SK-N-SH treated with all-trans-retinoic acid at 6 μM for 48 hours (cell line): ENCODE data around the gene RIPK4.

Experiments used
- ATAC-seq: fragments of 200-7000 bp; cut with Tn5 transposase; 3 replicates; pipeline ENCODE4 v1.9.1; 2020; ENCODE audit warnings: mild to moderate bottlenecking, moderate library complexity
- BACH2 ChIP-seq: fragments of 250-450 bp; sonication (Bioruptor Pico); IDR thresholded peaks from 2 replicates; pipeline ENCODE4 v1.9.0; 2021; ENCODE audit warnings: mild to moderate bottlenecking, borderline replicate concordance
- CSDC2 ChIP-seq: fragments of 250-450 bp; sonication (Bioruptor Pico); IDR thresholded peaks from 2 replicates; pipeline ENCODE4 v1.5.0; 2020; ENCODE audit warnings: mild to moderate bottlenecking, moderate library complexity
- ESRRG ChIP-seq: fragments of 250-450 bp; sonication (Bioruptor Pico); IDR thresholded peaks from 2 replicates; pipeline ENCODE4 v1.6.1; 2021; ENCODE audit warnings: mild to moderate bottlenecking
- GLIS3 ChIP-seq: fragments of 250-450 bp; sonication (Bioruptor Pico); IDR thresholded peaks from 2 replicates; pipeline ENCODE4 v1.5.0; 2020; ENCODE audit warnings: mild to moderate bottlenecking, moderate library complexity
- ISL1 ChIP-seq: fragments of 250-450 bp; sonication (Bioruptor Pico); IDR thresholded peaks from 2 replicates; pipeline ENCODE4 v2.1.2; 2022; ENCODE audit warnings: mild to moderate bottlenecking, moderate library complexity
- OSR1 ChIP-seq: fragments of 250-450 bp; sonication (Bioruptor Pico); IDR thresholded peaks from 2 replicates; pipeline ENCODE4 v1.8.0; 2022; ENCODE audit warnings: moderate library complexity, mild to moderate bottlenecking, inconsistent platforms
- PPARA ChIP-seq: fragments of 250-450 bp; sonication (Bioruptor Pico); IDR thresholded peaks from 2 replicates; pipeline ENCODE4 v1.5.0; 2020; ENCODE audit warnings: mild to moderate bottlenecking, borderline replicate concordance
- RARB ChIP-seq: fragments of 250-450 bp; sonication (Bioruptor Pico); IDR thresholded peaks from 2 replicates; pipeline ENCODE4 v1.8.0; 2021; ENCODE audit warnings: mild to moderate bottlenecking, moderate library complexity
- SNAI2 ChIP-seq: fragments of 250-450 bp; sonication (Bioruptor Pico); IDR thresholded peaks from 2 replicates; pipeline ENCODE4 v1.5.0; 2020; ENCODE audit warnings: mild to moderate bottlenecking, moderate library complexity
- TCF4 ChIP-seq: fragments of 250-450 bp; sonication (Bioruptor Pico); IDR thresholded peaks from 2 replicates; pipeline ENCODE4 v1.8.0; 2021; ENCODE audit warnings: mild to moderate bottlenecking, moderate library complexity, borderline replicate concordance
- TOX ChIP-seq: fragments of 250-450 bp; sonication (Bioruptor Pico); IDR thresholded peaks from 2 replicates; pipeline ENCODE4 v1.8.0; 2021; ENCODE audit warnings: mild to moderate bottlenecking, moderate library complexity, borderline replicate concordance
- ZC3H10 ChIP-seq: fragments of 250-450 bp; sonication (Bioruptor Pico); IDR thresholded peaks from 2 replicates; pipeline ENCODE4 v1.5.1; 2021; ENCODE audit warnings: mild to moderate bottlenecking, moderate library complexity
- ZFP3 ChIP-seq: fragments of 250-450 bp; sonication (Bioruptor Pico); IDR thresholded peaks from 2 replicates; pipeline ENCODE4 v1.5.0; 2020; ENCODE audit warnings: mild to moderate bottlenecking, moderate library complexity
- ZFP30 ChIP-seq: fragments of 450-650 bp; formaldehyde crosslinking; IDR thresholded peaks from 2 replicates; pipeline ENCODE4 v1.5.0; 2022; ENCODE audit warnings: mild to moderate bottlenecking, moderate library complexity
- ZNF565 ChIP-seq: fragments of 450-650 bp; formaldehyde crosslinking; conservative IDR thresholded peaks from 2 replicates; pipeline ENCODE4 v1.5.0; 2020; ENCODE audit warnings: low read depth, mild to moderate bottlenecking, moderate library complexity
- ZNF70 ChIP-seq: fragments of 450-650 bp; formaldehyde crosslinking; IDR thresholded peaks from 2 replicates; pipeline ENCODE4 v1.5.0; 2020; ENCODE audit warnings: mild to moderate bottlenecking, moderate library complexity
- ZNF8 ChIP-seq: fragments of 450-650 bp; formaldehyde crosslinking; IDR thresholded peaks from 2 replicates; pipeline ENCODE4 v1.5.0; 2020; ENCODE audit warnings: mild to moderate bottlenecking, moderate library complexity
- TF ChIP-seq, protein P1 (sequence below): fragments of 250-450 bp; sonication (Bioruptor Pico); IDR thresholded peaks from 2 replicates; pipeline ENCODE4 v1.5.1; 2020; ENCODE audit warnings: low read depth, mild to moderate bottlenecking, moderate library complexity
- TF ChIP-seq, protein P2 (sequence below): fragments of 250-450 bp; sonication (Bioruptor Pico); IDR thresholded peaks from 2 replicates; pipeline ENCODE4 v1.8.0; 2020; ENCODE audit warnings: mild to moderate bottlenecking, moderate library complexity, borderline replicate concordance
- TF ChIP-seq, protein P3 (sequence below): fragments of 250-450 bp; sonication (Bioruptor Pico); IDR thresholded peaks from 2 replicates; pipeline ENCODE4 v1.5.1; 2021; ENCODE audit warnings: mild to moderate bottlenecking, moderate library complexity
- TF ChIP-seq, protein P4 (sequence below): fragments of 250-450 bp; sonication (Bioruptor Pico); IDR thresholded peaks from 2 replicates; pipeline ENCODE4 v1.5.0; 2020; ENCODE audit warnings: mild to moderate bottlenecking, moderate library complexity
- TF ChIP-seq, protein P5 (sequence below): fragments of 250-450 bp; sonication (Bioruptor Pico); IDR thresholded peaks from 2 replicates; pipeline ENCODE4 v1.8.0; 2021; ENCODE audit warnings: low read depth, mild to moderate bottlenecking, moderate library complexity, borderline replicate concordance

RIPK4 gene

DNA sequence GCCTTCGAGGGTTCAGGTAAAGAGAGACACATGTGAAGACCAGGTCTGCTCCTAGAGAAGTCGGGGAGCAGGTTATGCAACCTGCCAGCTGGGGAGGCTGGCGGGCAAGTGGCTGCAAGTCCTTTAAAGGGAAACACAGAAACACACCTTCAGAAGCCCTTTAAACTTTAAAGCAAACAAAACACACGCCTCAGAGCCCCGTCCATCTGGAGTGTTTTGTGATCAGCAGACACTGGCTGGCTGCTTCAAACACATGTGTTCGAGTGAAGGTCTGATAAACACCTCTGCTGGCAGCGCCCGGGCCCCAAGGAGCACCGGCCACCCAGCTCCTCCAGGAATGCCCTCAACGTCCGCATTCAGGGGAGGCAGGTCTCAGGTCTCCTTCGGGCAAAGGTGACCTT is 15.2 kb downstream of the RIPK4 start:
- peak; percentile 17; the same call in 1 of the 3 replicates for ATAC-seq
- TF ChIP-seq, protein P1, sequence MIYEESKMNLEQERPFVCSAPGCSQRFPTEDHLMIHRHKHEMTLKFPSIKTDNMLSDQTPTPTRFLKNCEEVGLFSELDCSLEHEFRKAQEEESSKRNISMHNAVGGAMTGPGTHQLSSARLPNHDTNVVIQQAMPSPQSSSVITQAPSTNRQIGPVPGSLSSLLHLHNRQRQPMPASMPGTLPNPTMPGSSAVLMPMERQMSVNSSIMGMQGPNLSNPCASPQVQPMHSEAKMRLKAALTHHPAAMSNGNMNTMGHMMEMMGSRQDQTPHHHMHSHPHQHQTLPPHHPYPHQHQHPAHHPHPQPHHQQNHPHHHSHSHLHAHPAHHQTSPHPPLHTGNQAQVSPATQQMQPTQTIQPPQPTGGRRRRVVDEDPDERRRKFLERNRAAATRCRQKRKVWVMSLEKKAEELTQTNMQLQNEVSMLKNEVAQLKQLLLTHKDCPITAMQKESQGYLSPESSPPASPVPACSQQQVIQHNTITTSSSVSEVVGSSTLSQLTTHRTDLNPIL (CRISPR knock-in tag): no peak
- no peak for TF ChIP-seq PPARA (CRISPR knock-in tag)
- no peak for TF ChIP-seq RARB
- no peak for TF ChIP-seq ZFP3

DNA sequence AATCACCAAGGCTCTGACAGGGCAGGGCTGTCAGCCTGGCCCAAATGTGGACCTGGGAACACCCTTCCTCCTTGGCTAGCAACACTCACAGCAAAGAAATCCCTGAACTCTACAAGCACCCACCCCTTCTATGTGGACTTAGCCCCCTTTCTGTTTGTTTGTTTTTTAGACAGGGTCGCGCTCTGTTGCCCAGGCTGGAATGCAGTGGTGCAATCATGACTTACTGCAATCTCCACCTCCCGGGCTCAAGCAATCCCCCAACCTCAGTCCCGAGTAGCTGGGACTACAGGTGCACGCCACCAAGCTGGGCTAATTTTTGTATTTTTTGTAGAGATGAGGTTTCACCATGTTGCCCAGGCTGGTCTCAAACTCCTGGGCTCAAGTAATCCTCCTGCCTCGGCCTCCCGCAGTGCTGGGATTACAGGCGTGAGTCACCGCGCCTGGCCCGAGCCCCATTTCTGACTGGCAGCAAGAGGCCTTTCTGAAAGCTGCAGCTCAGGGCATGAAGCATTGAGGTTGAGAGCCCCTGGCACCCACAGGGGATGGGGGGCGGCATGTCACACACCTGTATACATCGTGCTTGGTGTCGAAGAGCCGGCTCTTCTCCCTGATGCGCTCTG is 16.2 kb downstream of the RIPK4 start:
- no peak for ATAC-seq
- TF ChIP-seq CSDC2 (CRISPR knock-in tag) (no peak), RARB (no peak), BACH2 (CRISPR knock-in tag) (no peak), SNAI2 (no peak)

DNA sequence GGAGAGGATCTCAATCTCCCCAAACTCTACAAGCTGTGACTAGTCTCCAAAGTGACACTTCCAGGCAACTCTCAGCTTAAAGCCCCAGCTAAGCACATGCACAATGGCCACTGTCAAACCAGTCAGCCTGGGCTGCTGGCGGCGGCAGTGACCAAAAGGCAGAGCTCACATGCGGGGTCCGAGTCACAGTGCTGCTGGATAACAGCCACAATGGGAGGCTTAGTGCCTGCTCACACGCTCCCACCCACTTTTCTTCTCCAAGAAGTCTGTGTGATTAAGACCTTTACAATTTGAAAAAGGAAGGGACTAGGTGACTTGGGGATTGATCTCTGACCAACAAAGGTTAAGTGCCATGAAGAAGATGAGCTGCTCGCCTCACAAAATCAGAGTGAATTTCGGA is 16.8 kb downstream of the RIPK4 start:
- ATAC-seq: no peak
- no peak for TF ChIP-seq TCF4
- TF ChIP-seq ZNF565: no peak
- TF ChIP-seq BACH2 (CRISPR knock-in tag): no peak
- TF ChIP-seq, protein P2, sequence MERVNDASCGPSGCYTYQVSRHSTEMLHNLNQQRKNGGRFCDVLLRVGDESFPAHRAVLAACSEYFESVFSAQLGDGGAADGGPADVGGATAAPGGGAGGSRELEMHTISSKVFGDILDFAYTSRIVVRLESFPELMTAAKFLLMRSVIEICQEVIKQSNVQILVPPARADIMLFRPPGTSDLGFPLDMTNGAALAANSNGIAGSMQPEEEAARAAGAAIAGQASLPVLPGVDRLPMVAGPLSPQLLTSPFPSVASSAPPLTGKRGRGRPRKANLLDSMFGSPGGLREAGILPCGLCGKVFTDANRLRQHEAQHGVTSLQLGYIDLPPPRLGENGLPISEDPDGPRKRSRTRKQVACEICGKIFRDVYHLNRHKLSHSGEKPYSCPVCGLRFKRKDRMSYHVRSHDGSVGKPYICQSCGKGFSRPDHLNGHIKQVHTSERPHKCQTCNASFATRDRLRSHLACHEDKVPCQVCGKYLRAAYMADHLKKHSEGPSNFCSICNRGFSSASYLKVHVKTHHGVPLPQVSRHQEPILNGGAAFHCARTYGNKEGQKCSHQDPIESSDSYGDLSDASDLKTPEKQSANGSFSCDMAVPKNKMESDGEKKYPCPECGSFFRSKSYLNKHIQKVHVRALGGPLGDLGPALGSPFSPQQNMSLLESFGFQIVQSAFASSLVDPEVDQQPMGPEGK: no peak
- no peak for TF ChIP-seq GLIS3 (CRISPR knock-in tag)
- TF ChIP-seq, protein P3, sequence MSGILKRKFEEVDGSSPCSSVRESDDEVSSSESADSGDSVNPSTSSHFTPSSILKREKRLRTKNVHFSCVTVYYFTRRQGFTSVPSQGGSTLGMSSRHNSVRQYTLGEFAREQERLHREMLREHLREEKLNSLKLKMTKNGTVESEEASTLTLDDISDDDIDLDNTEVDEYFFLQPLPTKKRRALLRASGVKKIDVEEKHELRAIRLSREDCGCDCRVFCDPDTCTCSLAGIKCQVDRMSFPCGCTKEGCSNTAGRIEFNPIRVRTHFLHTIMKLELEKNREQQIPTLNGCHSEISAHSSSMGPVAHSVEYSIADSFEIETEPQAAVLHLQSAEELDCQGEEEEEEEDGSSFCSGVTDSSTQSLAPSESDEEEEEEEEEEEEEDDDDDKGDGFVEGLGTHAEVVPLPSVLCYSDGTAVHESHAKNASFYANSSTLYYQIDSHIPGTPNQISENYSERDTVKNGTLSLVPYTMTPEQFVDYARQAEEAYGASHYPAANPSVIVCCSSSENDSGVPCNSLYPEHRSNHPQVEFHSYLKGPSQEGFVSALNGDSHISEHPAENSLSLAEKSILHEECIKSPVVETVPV (CRISPR knock-in tag): no peak
- no peak for TF ChIP-seq ZC3H10 (CRISPR knock-in tag)
- TF ChIP-seq ISL1 (CRISPR knock-in tag): no peak
- TF ChIP-seq RARB: no peak
- TF ChIP-seq SNAI2: no peak
- no peak for TF ChIP-seq TOX (CRISPR knock-in tag)

DNA sequence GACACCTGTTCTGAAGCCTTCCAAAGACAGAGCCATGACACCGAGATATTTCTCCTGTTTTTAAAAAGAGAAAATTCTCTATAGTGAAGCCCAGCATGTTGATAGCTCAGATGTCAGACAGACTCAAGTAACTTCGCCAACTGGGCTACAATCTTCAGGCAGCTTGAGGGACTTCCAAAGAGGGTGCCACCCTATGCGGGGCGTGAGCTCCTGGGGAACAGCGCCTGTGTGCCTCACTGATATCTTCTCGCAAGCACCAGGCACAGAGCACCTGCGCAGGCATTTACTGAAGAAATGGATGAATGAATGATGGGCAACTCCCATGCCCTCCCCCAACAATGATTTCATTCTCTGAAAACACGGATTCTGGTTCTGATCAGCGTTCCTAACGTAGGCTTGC is 17.6 kb downstream of the RIPK4 start:
- ATAC-seq: no peak
- TF ChIP-seq ZNF8 (CRISPR knock-in tag) (no peak), GLIS3 (CRISPR knock-in tag) (no peak), TOX (CRISPR knock-in tag) (no peak), SNAI2 (no peak), OSR1 (CRISPR knock-in tag) (no peak), ZFP3 (no peak), RARB (no peak), ESRRG (CRISPR knock-in tag) (no peak), ZFP30 (CRISPR knock-in tag) (no peak), BACH2 (CRISPR knock-in tag) (no peak), ZNF565 (no peak), ZNF70 (CRISPR knock-in tag) (no peak), TCF4 (no peak), CSDC2 (CRISPR knock-in tag) (no peak)
- TF ChIP-seq, protein P2: no peak
- TF ChIP-seq, protein P3 (CRISPR knock-in tag): no peak
- TF ChIP-seq, protein P4, sequence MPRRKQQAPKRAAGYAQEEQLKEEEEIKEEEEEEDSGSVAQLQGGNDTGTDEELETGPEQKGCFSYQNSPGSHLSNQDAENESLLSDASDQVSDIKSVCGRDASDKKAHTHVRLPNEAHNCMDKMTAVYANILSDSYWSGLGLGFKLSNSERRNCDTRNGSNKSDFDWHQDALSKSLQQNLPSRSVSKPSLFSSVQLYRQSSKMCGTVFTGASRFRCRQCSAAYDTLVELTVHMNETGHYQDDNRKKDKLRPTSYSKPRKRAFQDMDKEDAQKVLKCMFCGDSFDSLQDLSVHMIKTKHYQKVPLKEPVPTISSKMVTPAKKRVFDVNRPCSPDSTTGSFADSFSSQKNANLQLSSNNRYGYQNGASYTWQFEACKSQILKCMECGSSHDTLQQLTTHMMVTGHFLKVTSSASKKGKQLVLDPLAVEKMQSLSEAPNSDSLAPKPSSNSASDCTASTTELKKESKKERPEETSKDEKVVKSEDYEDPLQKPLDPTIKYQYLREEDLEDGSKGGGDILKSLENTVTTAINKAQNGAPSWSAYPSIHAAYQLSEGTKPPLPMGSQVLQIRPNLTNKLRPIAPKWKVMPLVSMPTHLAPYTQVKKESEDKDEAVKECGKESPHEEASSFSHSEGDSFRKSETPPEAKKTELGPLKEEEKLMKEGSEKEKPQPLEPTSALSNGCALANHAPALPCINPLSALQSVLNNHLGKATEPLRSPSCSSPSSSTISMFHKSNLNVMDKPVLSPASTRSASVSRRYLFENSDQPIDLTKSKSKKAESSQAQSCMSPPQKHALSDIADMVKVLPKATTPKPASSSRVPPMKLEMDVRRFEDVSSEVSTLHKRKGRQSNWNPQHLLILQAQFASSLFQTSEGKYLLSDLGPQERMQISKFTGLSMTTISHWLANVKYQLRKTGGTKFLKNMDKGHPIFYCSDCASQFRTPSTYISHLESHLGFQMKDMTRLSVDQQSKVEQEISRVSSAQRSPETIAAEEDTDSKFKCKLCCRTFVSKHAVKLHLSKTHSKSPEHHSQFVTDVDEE (CRISPR knock-in tag): no peak
- TF ChIP-seq, protein P1 (CRISPR knock-in tag): no peak
- TF ChIP-seq, protein P5, sequence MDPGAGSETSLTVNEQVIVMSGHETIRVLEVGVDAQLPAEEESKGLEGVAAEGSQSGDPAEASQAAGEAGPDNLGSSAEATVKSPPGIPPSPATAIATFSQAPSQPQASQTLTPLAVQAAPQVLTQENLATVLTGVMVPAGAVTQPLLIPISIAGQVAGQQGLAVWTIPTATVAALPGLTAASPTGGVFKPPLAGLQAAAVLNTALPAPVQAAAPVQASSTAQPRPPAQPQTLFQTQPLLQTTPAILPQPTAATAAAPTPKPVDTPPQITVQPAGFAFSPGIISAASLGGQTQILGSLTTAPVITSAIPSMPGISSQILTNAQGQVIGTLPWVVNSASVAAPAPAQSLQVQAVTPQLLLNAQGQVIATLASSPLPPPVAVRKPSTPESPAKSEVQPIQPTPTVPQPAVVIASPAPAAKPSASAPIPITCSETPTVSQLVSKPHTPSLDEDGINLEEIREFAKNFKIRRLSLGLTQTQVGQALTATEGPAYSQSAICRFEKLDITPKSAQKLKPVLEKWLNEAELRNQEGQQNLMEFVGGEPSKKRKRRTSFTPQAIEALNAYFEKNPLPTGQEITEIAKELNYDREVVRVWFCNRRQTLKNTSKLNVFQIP: no peak
